Mucosa of descending colon (tissue), 3 donors: ENCODE data around the gene SLC26A4. TPM values are rescaled to one million over a fixed set of nuclear protein-coding genes. Genes with fewer than 3 reads are reported as not detected.

Source experiments
- ATAC-seq: fragments of 200-7000 bp; cut with Tn5 transposase; one replicate; pipeline ENCODE4 v1.9.1; 2020; ENCODE audit warnings: mild to moderate bottlenecking, moderate library complexity
- DNase-seq, 3 donors: peaks; one replicate each; pipeline ENCODE4 v3.0.0-alpha.2; 2020
- H3K36me3 ChIP-seq: fragments of 200-600 bp; one replicate; pipeline ENCODE4 v1.8.0; 2021; ENCODE audit warnings: low read depth, mild to moderate bottlenecking
- H3K4me1 ChIP-seq: fragments of 200-600 bp; one replicate; pipeline ENCODE4 v1.8.0; 2021; ENCODE audit warnings: low read depth, mild to moderate bottlenecking
- H3K4me3 ChIP-seq: fragments of 200-600 bp; one replicate; pipeline ENCODE4 v1.8.0; 2021; ENCODE audit warnings: mild to moderate bottlenecking
- H3K9me3 ChIP-seq: fragments of 200-600 bp; one replicate; pipeline ENCODE4 v1.8.0; 2021; ENCODE audit warnings: mild to moderate bottlenecking
- CTCF ChIP-seq: fragments of 200-600 bp; IDR thresholded peaks from one replicate; pipeline ENCODE4 v1.8.0; 2022; ENCODE audit warnings: antibody characterized with exemption, mild to moderate bottlenecking
- intact Hi-C, 2 donors: fragments of 100-400 bp; cut with DNase I in 1 of 2; cut with micrococcal nuclease in 1 of 2; formaldehyde crosslinking; loops; one replicate each; pipeline versions ENCODE4 v1.11.0 to v1.11.1; 2022; cut with DNase I, micrococcal nuclease
- total RNA-seq, 3 donors: library from RNA; stranded (reverse); fragmentation: NEBNext Ultra II Directional in 2 of 3; extraction: Animal tissue kit (Norgen Biotek cat#: 25700) in 2 of 3; gene quantifications; one replicate each; pipeline versions ENCODE4 v1.2.1 to v1.2.4, GENCODE V29; 2021 to 2023
- donor health status: DM: no; HTN: no; CAD: no; lungs with moderate emphysema.
- donor health status: DM: no; HTN: no; CAD: no.
- donor health status: DM: no; HTN: yes; CAD: no.

SLC26A4 gene
- total RNA-seq, 3 donors from 2014 or later = 0.48 to 1.4 (median 0.57) TPM

GRCh38 chr7:107684287-107684686 lies 23.7 kb downstream of the SLC26A4 start:
- no peak for DNase-seq
- intact Hi-C loops = no loop called here
- no peak for ATAC-seq
- no peak for TF ChIP-seq CTCF
- Histone ChIP-seq H3K4me3 (no peak overlapping the region), H3K36me3 (no peaks in the 10 kb centered on the region), H3K4me1 (no peaks in the 10 kb centered on the region), H3K9me3 (no peaks in the 10 kb centered on the region)

GRCh38 chr7:107684947-107685463 lies 24.4 kb downstream of the SLC26A4 start:
- Histone ChIP-seq H3K9me3 (no peaks in the 10 kb centered on the region), H3K4me1 (no peaks in the 10 kb centered on the region), H3K4me3 (no peak overlapping the region), H3K36me3 (no peaks in the 10 kb centered on the region)
- ATAC-seq (no peak), DNase-seq (no peak)
- no peak for TF ChIP-seq CTCF
- intact Hi-C loops = no loop called here

- Histone ChIP-seq H3K9me3 (no peaks in the 10 kb centered on the region), H3K4me3 (no peak overlapping the region), H3K4me1 (no peaks in the 10 kb centered on the region), H3K36me3 (no peaks in the 10 kb centered on the region)
- intact Hi-C loops = no loop called here
- DNase-seq (no peak), ATAC-seq (no peak)
- TF ChIP-seq CTCF = no peak
Observed at GRCh38 chr7:107686816-107687387, 26.3 kb downstream of the SLC26A4 start.

GRCh38 chr7:107687656-107688055 lies 27.0 kb downstream of the SLC26A4 start:
- no peak for DNase-seq
- no peak for TF ChIP-seq CTCF
- H3K36me3 ChIP-seq = no peaks in the 10 kb centered on the region
- intact Hi-C loops = no loop called here
- ATAC-seq = no peak
- H3K4me3 ChIP-seq = no peak overlapping the region
- H3K4me1 ChIP-seq = no peaks in the 10 kb centered on the region
- H3K9me3 ChIP-seq = no peaks in the 10 kb centered on the region

GRCh38 chr7:107689553-107689952 lies 28.9 kb downstream of the SLC26A4 start:
- Histone ChIP-seq H3K4me1 (no peaks in the 10 kb centered on the region), H3K36me3 (no peaks in the 10 kb centered on the region), H3K4me3 (no peak overlapping the region), H3K9me3 (no peaks in the 10 kb centered on the region)
- TF ChIP-seq CTCF = no peak
- DNase-seq = no peak
- intact Hi-C loops = no loop called here
- no peak for ATAC-seq

- no peaks in the 10 kb centered on the region for H3K4me1 ChIP-seq
- ATAC-seq = no peak
- H3K4me3 ChIP-seq = no peak overlapping the region
- no peaks in the 10 kb centered on the region for H3K9me3 ChIP-seq
- no peak for TF ChIP-seq CTCF
- intact Hi-C loops = no loop called here
- no peak for DNase-seq
- no peaks in the 10 kb centered on the region for H3K36me3 ChIP-seq
Observed at GRCh38 chr7:107690084-107690483, 29.5 kb downstream of the SLC26A4 start.
